Measurements from ENCODE around the gene PRDM10. TPM values are rescaled to one million over a fixed set of nuclear protein-coding genes. Genes with fewer than 3 reads are reported as not detected.
"Not testable (repeated sequence)": the region's sequence is repeated elsewhere in the genome, so short reads cannot be mapped to it uniquely, and the experiment has no call there.

PRDM10 gene
- polyA plus RNA-seq, 1 donor, result 6.0 TPM

DNA sequence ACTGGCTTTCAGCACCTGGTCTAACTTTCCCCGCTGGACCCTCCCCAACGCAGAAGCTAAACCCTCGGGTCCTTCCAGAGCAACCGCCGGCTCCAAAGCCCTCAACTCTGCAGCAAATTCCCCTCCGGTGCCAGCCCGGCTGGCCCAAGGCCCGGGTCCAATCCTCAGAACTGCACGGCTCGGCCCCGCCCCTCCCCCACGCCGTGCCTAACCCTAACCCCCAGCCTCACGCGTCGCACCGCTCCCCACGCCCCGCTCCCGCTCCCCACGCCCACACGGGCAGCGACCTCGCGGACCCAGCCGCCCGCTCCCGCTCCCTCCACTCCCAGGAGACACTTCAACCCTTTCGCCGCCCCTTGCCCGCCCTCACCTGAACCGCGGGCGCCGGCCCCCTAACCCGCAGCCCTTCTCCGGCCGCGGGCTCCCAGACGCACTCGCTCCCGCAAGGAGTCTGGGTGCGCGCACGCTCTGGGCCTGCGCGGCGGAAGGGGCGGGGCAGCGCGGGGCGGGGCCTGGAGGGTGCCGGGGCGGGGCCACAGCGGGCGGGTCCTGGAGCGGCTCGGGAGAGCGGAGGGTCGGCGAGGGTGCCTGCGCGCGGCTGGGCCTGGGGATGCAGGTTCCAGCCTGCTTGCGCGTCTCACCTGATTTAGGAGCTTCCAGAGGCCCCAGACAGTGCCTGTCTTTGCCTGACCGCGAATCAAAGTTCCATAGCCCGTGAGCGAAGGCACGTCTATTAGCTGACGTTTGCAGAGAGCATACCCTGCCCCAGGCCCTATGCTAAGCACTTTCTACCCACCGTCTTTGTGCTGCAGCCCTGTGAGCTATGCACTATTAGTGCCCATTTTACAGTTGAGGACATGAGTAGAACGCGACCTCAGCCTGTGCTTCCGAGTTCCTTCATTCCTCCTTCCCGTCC is 107.3 kb downstream of the PRDM10 start, which contains the start of gene NFRKB:
NFRKB (minus strand) TSS at position 453 of the 916 bp plus-strand sequence. CDS start 2,729 bp downstream, outside the sequence.
- DNase-seq (ENCODE audit: low read depth), result peak; percentile 13

DNA sequence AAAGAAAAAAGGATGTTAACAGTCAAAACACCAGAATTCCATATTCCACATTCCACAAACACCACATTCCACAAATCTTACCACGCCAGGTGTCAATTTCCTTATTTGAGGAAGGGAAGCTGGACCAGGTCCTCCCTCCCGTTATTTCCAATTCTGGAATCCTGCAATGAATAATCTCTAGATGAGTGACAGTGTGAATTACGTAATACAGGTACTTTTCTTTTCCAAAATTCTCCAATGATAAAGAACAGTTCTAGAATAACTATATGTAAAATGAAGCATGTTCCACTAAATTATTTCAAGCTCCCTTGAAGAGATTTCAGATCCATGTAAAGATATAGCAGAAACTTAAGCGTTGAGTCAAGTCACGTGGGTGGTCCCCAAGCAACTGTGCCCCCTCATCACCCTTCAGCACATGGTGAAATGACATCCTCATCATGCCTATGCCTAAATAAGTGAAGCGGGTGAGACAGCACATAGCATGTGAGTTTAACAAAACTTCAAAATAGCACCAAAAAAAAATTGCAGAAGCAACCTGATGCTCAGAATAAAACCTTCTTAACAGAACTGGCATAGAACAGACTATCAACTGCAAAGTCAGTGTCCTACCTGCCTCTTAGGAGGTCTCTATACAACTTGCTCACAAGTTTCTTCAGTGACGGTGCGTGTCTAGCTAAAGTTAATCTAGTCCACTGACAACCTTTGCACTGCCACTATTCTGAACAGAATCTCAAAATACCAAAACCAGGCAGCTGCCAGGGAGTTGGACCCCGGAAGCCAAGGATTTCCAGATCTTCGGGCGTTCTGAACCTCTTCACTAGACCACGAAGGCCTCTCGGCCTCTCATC is 108.1 kb downstream of the PRDM10 start:
- no peak for DNase-seq (ENCODE audit: low read depth)

DNA sequence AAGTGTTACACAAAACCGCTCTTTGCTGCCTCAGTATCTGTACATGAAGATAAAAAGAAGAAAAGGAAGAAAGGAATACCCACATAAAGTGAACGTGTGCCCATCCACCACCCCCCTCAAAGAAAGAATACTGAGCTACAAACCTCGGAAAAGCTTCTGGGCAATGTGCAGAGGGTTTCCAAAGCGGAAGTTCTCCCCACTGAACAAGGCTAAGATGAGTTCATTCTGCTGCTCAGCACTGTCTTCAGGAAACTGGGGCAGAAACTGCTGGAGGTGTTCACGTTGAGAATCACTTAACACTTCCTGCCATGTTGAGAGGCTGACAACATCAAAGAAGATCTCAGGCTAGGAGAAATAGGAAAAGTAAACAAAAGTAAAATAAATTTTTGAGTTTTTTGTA is 114.2 kb downstream of the PRDM10 start:
- no peak for DNase-seq (ENCODE audit: low read depth)

DNA sequence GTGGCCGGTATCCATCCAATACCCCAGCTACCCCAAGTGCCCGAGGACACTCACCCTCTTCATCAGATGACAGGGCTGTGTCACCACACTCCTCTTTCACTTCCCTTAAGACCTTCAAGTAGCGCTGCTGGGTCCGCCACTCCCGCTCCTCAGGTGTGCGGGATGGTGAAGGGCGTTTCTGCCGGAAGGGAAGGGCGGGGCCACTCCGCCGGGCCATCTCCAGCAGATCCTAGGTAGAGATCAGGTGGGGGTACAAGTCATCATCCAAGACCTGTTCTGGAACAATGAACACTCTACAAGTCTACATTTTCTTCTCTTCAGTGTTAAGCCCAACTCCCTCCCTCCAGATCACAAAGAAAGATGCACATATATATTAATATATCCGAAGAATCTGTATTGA is 117.3 kb downstream of the PRDM10 start:
- DNase-seq (ENCODE audit: low read depth), result no peak

DNA sequence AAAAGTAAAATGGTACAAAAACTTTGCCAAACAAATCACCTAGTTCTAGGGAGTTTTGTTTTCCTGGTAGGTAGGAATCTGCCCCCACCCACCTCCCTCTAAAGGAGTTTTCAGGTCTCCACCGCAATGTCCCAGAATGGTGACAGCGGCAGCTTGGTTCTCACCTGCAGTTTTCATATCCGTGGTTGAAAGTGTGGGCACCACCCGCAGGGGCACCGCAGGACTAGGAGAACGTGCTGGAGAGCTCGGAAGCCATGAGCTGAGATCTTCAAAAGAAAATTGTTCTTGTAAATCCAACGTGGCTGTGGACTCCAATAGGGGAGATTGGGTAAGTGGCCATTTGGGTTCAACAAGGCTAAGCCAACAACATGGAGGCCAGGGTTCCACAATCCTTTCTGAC is 118.1 kb downstream of the PRDM10 start:
- no peak for DNase-seq (ENCODE audit: low read depth)

DNA sequence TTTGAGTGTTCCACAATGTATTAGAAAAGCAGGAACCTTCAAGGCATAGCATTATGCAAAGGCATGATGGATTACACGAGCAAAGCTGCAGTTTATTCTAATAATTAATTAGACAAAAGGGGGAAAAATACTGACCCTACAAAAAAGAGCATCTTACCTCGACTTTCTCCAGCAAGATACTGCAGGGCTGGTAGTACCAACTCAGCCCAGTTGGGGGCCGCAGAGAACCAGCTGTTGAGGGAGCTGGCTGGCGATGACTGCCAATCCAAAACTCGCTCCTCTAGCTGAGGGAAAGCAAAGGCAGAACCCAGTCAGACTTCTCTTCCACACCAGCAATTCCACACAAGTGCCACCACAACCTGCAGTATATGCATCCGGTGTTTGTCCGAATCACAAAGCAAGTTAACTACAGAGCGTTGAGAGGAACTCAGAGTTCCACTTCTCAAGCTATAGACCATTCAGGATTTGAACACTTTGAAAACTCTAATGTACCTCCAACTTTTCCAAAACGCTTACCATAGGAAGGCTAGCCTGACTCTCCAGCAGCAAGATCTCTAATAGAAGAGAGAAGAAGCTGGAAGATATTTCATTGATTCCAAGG is 121.0 kb downstream of the PRDM10 start:
- no peak for DNase-seq (ENCODE audit: low read depth)

DNA sequence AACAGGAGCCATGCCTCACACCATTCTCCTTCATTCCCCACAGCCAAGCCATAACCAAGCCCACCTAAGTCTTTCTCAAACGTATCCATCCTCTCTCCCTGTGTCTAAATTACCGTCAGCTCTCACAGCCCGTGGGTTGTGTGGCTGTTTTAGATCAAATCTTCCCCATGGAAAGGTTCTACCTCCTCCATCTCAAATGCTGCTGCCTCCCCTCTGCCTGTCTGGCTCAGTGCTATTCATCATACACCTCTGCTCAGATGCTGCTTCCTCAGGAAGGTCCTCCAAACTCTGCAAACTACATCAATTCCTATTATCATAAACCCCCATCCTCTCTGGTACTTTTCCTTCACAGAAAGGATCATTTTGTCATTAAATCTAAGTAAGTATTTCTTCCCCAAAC is 122.3 kb downstream of the PRDM10 start:
- no peak for DNase-seq (ENCODE audit: low read depth)

DNA sequence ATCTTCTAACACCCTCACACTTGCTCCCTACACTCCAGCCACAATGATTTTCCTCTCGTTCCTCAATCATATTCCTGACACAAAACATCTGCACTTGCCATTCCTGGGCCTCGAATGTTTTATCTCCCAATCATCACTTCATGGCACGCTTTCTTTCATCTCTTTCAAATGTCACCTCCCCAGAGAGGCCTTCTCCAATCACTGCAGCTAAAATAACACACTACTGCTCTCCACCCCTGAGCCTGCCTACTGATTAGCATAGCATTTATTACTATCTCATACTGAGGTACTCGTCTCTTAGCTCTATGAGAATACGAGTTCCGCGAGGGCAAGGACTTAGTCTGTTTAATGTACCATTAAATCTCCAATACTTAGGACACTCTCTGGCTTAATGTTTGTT is 130.7 kb downstream of the PRDM10 start:
- no peak for DNase-seq (ENCODE audit: low read depth)

DNA sequence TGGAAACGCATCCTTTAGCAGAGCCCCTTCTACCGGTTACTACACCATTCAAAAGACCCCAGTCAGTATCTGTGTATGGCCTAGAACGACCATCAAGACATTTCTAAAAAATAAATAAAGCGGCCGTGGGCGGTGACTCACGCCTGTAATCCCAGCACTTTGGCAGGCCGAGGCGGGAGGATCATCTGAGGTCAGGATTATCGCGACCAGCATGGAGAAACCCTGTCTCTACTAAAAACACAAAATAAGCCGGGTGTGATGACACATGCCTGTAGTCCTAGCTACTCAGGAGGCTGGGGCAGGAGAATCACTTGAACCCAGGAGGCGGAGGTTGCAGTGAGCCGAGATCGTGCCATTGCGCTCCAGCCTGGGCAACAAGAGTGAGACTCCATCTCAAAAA is 134.0 kb downstream of the PRDM10 start:
- DNase-seq (ENCODE audit: low read depth), result not testable (repeated sequence)

DNA sequence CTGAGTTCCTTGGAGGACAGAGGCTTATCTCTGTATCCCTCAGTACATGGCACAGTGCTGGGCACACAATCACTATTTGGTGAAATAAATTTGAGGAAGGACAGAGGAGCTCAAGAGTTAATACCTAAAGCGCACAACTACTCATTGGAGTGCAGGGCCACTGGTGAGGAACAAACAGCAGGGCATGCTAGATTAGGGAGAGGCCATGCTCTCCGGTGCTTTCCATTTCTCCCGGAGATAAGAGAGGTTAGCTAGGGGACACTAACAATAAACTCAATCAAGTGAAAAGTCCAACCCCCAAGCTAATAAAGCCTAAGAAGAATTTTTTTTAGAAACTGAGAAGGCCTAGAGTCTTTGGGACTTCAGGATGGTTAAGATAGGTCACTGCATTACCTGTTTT is 136.3 kb downstream of the PRDM10 start:
- DNase-seq (ENCODE audit: low read depth), result no peak

DNA sequence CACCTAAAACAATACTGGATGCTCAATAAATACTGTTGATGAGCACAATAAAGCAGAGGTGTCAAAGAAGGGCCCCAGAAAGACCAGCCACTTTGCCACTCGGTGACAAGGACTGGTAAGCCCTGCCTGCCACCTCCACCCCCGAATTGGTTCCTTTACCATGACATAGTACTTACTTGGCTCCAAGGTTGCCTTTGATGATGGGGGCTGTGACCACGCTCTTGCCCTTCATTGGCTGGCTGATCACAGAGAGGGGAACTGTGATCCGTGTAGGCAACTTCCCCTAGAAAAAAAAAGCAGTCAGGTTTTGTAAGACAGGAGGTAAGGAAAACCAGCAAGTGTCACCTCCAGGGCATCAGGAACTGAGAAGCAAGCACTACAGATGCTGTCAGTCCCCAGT is 136.9 kb downstream of the PRDM10 start:
- no peak for DNase-seq (ENCODE audit: low read depth)

DNA sequence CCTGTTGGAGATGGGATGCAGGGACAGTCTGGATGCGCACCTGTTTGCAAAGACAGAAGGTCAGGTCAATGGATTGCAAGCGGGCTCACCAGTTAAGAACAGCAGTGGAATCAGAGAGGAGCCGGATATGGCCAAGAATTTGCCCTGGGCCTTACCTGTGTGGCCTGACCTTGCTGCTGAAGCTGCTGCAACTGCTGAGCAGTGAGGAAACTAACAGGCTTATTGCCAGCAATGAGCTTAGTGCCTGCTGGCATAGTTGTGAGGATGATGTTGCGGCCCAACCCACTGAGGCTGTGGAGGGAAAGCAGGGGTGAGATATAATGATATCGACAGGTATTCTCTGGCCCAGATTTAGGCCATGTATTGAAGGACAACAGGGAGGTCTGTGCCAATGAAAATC is 137.8 kb downstream of the PRDM10 start:
- DNase-seq (ENCODE audit: low read depth), result no peak

DNA sequence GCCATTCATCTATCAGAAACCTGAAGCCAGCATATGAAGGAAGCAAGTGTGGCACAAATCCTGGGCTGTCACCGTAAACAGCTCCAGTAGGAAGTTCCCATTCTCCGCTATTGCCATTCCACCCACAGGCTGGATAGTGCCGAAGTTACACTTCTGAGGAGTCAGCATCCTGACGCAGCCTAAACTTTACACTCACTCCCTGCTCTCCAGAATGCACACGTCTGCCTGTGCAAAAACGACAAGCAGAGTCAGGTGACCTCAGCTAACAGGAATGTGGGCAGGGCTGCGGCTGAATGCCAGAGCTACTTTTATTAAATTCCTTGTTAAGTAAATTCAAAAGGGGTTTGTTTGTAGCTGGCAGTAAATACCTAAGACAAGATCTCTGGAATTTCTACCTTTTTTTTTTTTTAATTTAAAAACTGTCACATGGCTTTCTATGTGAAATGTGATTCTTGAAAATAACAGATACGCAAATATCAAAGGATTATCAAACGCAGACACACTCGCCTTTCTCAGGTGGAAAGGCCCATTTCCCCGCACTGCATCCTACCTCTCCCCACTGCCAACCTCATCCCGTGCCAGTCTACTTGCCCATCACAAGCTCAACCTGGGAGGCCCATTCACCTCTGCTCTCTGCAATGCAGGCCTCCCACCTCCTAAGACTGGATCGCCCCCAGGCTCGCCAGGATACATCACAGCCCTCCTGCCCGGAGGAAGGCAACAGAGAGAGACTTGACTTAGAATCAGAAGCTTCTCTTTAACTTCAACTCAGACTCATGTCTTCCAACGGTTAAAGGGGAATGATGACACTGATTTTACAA is 140.7 kb downstream of the PRDM10 start:
- peak; percentile 11 for DNase-seq (ENCODE audit: low read depth)

DNA sequence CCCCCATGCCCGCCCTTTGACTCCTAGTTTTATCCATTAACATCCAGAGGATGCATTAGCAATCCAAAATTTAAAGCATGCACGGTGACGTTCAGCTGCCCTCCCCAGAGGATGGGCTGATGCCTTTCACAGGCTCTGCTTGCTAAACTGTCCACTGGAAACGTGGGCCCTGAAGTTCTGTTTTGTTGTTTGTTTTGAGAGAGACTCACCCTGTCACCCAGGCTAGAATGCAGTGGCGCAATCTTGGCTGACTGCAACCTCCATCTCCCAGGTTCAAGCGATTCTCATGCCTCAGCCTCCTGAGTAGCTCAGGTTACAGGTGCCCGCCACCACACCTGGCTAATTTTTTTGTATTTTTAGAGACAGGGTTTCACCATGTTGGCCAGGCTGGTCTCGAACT is 146.6 kb downstream of the PRDM10 start:
- no peak for DNase-seq (ENCODE audit: low read depth)

DNA sequence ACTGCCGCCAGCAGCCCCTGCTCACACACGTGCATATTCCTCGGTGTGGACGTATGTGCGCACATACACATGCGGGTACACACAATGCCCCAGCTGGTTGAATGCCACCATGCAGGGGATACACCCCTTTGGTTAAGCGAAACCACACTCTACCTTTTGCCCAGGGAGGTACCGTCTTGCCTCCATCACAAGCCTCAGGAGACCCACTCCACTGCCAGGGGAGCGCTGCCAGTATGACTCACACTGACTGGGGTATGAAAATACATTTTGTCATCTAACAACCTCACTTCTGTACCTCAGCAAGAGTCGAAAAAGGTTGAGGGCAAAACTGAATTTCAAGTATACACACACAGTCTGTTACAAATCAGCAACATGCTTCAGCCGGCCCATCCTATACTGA is 147.5 kb downstream of the PRDM10 start:
- no peak for DNase-seq (ENCODE audit: low read depth)

DNA sequence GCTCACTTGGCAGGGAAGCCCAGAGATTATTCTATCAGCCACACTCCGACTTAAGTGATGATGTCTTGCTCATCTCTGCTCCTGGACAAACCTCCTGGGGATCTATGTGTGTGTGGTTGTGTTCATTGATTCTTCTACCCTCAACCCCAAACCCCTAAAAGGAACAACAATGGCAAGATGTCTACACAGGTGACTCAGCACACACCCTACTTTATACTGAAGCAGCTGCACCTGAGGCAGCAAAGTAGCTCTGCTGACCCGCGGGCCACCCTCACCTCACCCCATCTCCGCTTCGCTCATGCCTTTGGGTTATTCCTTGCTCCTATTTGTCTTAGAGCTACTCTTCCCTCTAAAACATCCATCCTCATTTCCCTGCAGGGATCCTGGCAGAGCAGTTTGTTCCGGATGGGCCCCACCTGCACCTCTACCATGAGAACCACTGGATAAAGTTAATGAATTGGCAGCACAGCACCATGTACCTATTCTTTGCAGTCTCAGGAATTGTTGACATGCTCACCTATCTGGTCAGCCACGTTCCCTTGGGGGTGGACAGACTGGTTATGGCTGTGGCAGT is 148.3 kb downstream of the PRDM10 start:
- DNase-seq (ENCODE audit: low read depth), result no peak

DNA sequence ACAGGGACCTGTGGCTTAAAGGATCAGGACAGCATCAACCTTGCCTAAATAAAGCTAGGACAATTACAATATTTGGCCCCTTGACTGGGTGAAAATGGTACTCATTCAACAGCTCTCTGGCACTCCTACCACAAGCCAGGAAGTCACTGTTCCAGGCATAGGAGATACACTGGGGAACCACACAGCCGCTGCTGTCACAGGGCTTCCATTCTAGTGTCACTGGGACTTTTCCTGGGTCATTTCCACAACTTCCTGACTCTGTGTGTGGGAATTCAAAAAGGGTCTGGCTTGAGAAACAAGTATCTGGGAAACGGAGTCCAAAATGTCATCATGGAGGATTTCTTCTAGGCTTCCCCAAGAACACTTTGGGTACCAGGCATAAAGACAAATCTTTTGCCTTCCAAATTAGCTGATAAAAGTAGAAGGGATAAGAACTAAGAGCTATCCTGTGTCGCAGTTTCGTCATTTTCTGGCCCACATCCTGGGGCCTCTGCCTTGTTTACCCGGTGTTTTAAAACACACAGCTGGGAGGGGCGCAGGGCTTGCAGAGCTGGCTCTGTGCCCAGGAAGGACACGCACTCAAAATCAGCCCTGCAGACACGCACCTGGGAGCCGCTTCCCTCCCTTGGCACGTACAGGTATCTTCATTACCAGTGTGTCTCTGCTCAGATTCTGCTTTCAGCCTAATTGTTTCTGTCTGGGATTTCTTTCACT is 149.0 kb downstream of the PRDM10 start:
- peak; percentile 14 for DNase-seq (ENCODE audit: low read depth)

DNA sequence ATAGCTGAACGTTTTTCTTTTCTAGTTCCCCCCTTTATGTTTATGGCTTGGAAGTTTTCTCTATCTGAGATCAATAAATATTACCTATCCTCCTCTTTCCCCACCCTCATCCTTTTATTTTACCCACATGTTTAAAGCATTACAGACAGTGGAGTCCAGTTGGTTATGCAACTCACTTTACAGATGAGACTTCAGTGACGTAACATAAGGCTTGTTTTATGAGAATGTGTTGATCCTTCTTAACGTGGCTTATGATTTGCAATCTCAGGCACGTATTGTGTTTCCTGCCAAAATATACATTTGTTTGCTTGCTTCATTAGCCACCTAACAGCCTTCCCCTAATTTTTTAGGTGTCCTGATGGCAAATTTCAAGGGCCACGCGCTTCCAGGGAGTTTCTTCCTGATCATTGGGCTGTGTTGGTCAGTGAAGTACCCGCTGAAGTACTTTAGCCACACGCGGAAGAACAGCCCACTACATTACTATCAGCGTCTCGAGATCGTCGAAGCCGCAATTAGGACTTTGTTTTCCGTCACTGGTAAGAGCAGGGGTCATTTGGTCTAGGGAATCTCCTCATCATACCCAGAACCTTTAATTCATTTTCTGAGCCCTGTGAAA is 150.4 kb downstream of the PRDM10 start:
- DNase-seq (ENCODE audit: low read depth), result no peak

All from forelimb muscle (tissue), 1 donor.